Stomach (tissue), 4 donors: ENCODE results near the gene TM4SF18.

Source experiments
- CTCF ChIP-seq, 7 experiments: fragments of 450-650 bp in 4 of 7; fragments of 200-600 bp in 3 of 7; sonication (generic) in 3 of 7; IDR thresholded peaks; one replicate each; pipeline ENCODE4 v1.5.1; 2016 to 2019; ENCODE audit warnings: antibody characterized with exemption in 7 of 7, control low read depth in 2 of 7, mild to moderate bottlenecking in 1 of 7
- EP300 ChIP-seq: sonication (generic); formaldehyde crosslinking; IDR thresholded peaks from one replicate; pipeline ENCODE4 v1.6.1; 2017; ENCODE audit warnings: antibody characterized with exemption
- POLR2A ChIP-seq, 4 donors: fragments of 450-650 bp; IDR thresholded peaks; one replicate each; pipeline ENCODE4 v1.6.1; 2016; ENCODE audit warnings: antibody characterized with exemption in 4 of 4, control low read depth in 2 of 4, mild to moderate bottlenecking in 1 of 4, moderate library complexity in 1 of 4
- POLR2AphosphoS5 ChIP-seq, 3 donors: sonication (generic); formaldehyde crosslinking; IDR thresholded peaks; one replicate each; pipeline ENCODE4 v1.6.1; 2016; ENCODE audit warnings: antibody characterized with exemption in 3 of 3

GRCh38 chr3:149371723-149372114 is 38.3 kb upstream of the TM4SF18 start:
- no peak for TF ChIP-seq CTCF (IDR thresholded peaks at IDR 0.05)
- TF ChIP-seq POLR2AphosphoS5 (IDR thresholded peaks at IDR 0.05) = no peak
- TF ChIP-seq POLR2A (IDR thresholded peaks at IDR 0.05) = no peak
- TF ChIP-seq EP300 = no peak
